ENCODE data around the gene EYA3. TPM values are rescaled to one million over a fixed set of nuclear protein-coding genes. Genes with fewer than 3 reads are reported as not detected.

The EYA3 gene
- total RNA-seq, 1 donor from 2014 or later: 25.3 TPM

- peaks cover 2% of the 10 kb centered on the region for H3K9me3 Mint-ChIP-seq (ENCODE audit: unreplicated experiment)
- H3K27ac Mint-ChIP-seq (ENCODE audit: unreplicated experiment): peak overlapping the region; percentile 55
- DNase-seq: no peak
- H3K4me1 Mint-ChIP-seq (ENCODE audit: low read depth, unreplicated experiment): peaks cover 7% of the 10 kb centered on the region
- H3K27me3 Mint-ChIP-seq (ENCODE audit: unreplicated experiment): no peaks in the 10 kb centered on the region
- H3K36me3 Mint-ChIP-seq (ENCODE audit: unreplicated experiment): no peaks in the 10 kb centered on the region
- H3K4me3 Mint-ChIP-seq (ENCODE audit: unreplicated experiment): no peak overlapping the region
- no peak for TF ChIP-seq CTCF (IDR thresholded peaks at IDR 0.05; ENCODE audit: partially characterized antibody, unreplicated experiment)
Observed at GRCh38 chr1:27994060-27994459, 94.3 kb downstream of the EYA3 start.

GRCh38 chr1:27993241-27993640 is 95.2 kb downstream of the EYA3 start:
- no peak for TF ChIP-seq CTCF (IDR thresholded peaks at IDR 0.05; ENCODE audit: partially characterized antibody, unreplicated experiment)
- DNase-seq: no peak
- Mint-ChIP-seq H3K9me3 (ENCODE audit: unreplicated experiment) (peaks cover 2% of the 10 kb centered on the region), H3K36me3 (ENCODE audit: unreplicated experiment) (no peaks in the 10 kb centered on the region), H3K4me1 (ENCODE audit: low read depth, unreplicated experiment) (peaks cover 7% of the 10 kb centered on the region), H3K27me3 (ENCODE audit: unreplicated experiment) (no peaks in the 10 kb centered on the region), H3K27ac (ENCODE audit: unreplicated experiment) (peak overlapping the region; percentile 83), H3K4me3 (ENCODE audit: unreplicated experiment) (no peak overlapping the region)

GRCh38 chr1:27992276-27992675 is 96.1 kb downstream of the EYA3 start:
- no peak overlapping the region for H3K27ac Mint-ChIP-seq (ENCODE audit: unreplicated experiment)
- H3K4me3 Mint-ChIP-seq (ENCODE audit: unreplicated experiment): no peak overlapping the region
- no peak for TF ChIP-seq CTCF (IDR thresholded peaks at IDR 0.05; ENCODE audit: partially characterized antibody, unreplicated experiment)
- no peaks in the 10 kb centered on the region for H3K27me3 Mint-ChIP-seq (ENCODE audit: unreplicated experiment)
- peaks cover 2% of the 10 kb centered on the region for H3K9me3 Mint-ChIP-seq (ENCODE audit: unreplicated experiment)
- H3K4me1 Mint-ChIP-seq (ENCODE audit: low read depth, unreplicated experiment): peaks cover 7% of the 10 kb centered on the region
- H3K36me3 Mint-ChIP-seq (ENCODE audit: unreplicated experiment): no peaks in the 10 kb centered on the region
- no peak for DNase-seq

- Mint-ChIP-seq H3K27ac (ENCODE audit: unreplicated experiment) (no peak overlapping the region), H3K9me3 (ENCODE audit: unreplicated experiment) (peaks cover 2% of the 10 kb centered on the region), H3K4me3 (ENCODE audit: unreplicated experiment) (no peak overlapping the region), H3K4me1 (ENCODE audit: low read depth, unreplicated experiment) (peaks cover 7% of the 10 kb centered on the region), H3K27me3 (ENCODE audit: unreplicated experiment) (no peaks in the 10 kb centered on the region), H3K36me3 (ENCODE audit: unreplicated experiment) (no peaks in the 10 kb centered on the region)
- no peak for DNase-seq
- TF ChIP-seq CTCF (IDR thresholded peaks at IDR 0.05; ENCODE audit: partially characterized antibody, unreplicated experiment): no peak
Observed at GRCh38 chr1:27990920-27991537, 97.4 kb downstream of the EYA3 start.

GRCh38 chr1:27981145-27981544 is 107.3 kb downstream of the EYA3 start:
- H3K4me1 Mint-ChIP-seq (ENCODE audit: low read depth, unreplicated experiment): no peaks in the 10 kb centered on the region
- DNase-seq: no peak
- no peaks in the 10 kb centered on the region for H3K36me3 Mint-ChIP-seq (ENCODE audit: unreplicated experiment)
- no peak overlapping the region for H3K4me3 Mint-ChIP-seq (ENCODE audit: unreplicated experiment)
- H3K27me3 Mint-ChIP-seq (ENCODE audit: unreplicated experiment): peaks cover 2% of the 10 kb centered on the region
- no peaks in the 10 kb centered on the region for H3K9me3 Mint-ChIP-seq (ENCODE audit: unreplicated experiment)
- no peak for TF ChIP-seq CTCF (IDR thresholded peaks at IDR 0.05; ENCODE audit: partially characterized antibody, unreplicated experiment)
- no peak overlapping the region for H3K27ac Mint-ChIP-seq (ENCODE audit: unreplicated experiment)

All from glutamatergic neuron (in vitro differentiated cells).